Liver (tissue), 3 donors: ENCODE data around the gene FAM20C.

Experiments used
- JUND ChIP-seq, 2 donors: IDR thresholded peaks; 2 replicates each; pipeline ENCODE4 v1.6.1; 2016; ENCODE audit warnings: antibody characterized with exemption in 2 of 2
- RAD21 ChIP-seq, 2 donors: IDR thresholded peaks; 2 replicates each; pipeline ENCODE4 v1.6.1; 2016; ENCODE audit warnings: antibody characterized with exemption in 2 of 2, mild to moderate bottlenecking in 2 of 2
- TF ChIP-seq, protein P1 (sequence below): fragments of 150-350 bp; IDR thresholded peaks from 2 replicates; pipeline ENCODE4 v1.5.1; 2017; ENCODE audit warnings: improper control_type of control experiment, low read depth, low read length; ENCODE audit not compliant: missing input control
- TF ChIP-seq, protein P2 (sequence below): IDR thresholded peaks from 2 replicates; pipeline ENCODE4 v1.6.1; 2016; ENCODE audit warnings: antibody characterized with exemption
- donor health status: healthy.
- donor health status: healthy.

DNA sequence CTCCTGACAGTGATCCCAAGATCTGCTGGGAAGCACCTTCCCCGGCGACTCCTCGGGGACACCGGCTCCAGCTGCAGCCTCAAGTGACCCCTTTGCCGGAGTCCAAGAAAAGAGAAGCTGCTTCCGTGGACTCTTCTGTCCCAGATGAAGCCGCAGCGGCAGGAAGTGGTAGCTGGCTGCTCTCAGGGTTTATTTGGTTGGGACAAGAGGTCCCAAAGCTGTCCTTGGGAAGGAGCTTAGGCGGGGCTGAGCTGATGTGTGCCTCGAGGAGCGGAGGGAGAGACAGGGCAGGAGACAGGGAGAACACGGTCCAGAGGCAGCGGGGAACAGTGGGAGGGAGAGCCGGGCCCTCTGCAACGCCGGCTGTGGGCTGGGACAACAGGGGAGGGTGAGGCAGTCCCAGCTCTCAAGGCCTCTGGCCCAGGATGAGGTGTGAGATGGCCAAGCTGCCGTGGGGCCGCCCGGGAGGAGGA is 13.1 kb upstream of the FAM20C start:
- TF ChIP-seq, protein P1, sequence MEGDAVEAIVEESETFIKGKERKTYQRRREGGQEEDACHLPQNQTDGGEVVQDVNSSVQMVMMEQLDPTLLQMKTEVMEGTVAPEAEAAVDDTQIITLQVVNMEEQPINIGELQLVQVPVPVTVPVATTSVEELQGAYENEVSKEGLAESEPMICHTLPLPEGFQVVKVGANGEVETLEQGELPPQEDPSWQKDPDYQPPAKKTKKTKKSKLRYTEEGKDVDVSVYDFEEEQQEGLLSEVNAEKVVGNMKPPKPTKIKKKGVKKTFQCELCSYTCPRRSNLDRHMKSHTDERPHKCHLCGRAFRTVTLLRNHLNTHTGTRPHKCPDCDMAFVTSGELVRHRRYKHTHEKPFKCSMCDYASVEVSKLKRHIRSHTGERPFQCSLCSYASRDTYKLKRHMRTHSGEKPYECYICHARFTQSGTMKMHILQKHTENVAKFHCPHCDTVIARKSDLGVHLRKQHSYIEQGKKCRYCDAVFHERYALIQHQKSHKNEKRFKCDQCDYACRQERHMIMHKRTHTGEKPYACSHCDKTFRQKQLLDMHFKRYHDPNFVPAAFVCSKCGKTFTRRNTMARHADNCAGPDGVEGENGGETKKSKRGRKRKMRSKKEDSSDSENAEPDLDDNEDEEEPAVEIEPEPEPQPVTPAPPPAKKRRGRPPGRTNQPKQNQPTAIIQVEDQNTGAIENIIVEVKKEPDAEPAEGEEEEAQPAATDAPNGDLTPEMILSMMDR = no peak
- no peak for TF ChIP-seq JUND (IDR thresholded peaks at IDR 0.05)
- TF ChIP-seq, protein P2, sequence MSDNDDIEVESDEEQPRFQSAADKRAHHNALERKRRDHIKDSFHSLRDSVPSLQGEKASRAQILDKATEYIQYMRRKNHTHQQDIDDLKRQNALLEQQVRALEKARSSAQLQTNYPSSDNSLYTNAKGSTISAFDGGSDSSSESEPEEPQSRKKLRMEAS = no peak
- no peak for TF ChIP-seq RAD21 (IDR thresholded peaks at IDR 0.05)
